ENCODE measurements around the gene MEX3D. TPM values are rescaled to one million over a fixed set of nuclear protein-coding genes. Genes with fewer than 3 reads are reported as not detected.

The MEX3D gene
- total and polyA plus RNA-seq, 4 experiments from 2014 or later = 0.16 to 4.9 (median 4.5) TPM; not detected in 1

DNA sequence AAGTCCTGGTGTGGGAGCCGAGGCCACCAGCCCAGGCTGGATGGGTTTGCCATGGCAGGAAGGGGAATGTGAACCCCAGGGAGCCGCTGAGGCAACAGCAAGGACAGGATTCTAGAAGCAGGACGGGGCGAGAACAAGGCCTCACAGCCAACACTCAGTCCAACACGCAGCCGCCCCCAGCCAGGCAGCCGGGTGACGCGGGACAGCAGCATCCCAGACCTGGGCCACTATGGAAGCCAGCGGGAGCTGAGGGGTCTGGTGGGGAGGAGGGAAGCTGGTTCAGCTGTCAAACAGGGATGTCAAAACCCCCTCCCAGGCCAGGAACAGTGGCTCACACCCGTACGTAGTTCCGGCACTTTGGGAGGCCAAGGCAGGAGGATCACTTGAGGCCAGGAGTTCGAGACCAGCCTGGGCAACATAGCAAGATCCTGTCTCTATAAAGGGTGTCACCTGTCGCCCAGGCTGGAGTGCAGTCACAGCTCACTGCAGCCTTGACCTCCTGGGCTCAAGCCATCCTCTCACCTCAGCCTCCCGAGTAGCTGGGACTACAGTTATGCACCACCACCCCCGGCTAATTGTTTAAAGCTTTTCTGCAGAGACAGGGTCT, 6.8 kb downstream of the MEX3D start:
- Mint-ChIP-seq H3K4me1 (no peaks in the 10 kb centered on the region), H3K4me3 (no peak overlapping the region), H3K27me3 (no peaks in the 10 kb centered on the region), H3K9me3 (no peaks in the 10 kb centered on the region), H3K27ac (peak overlapping the region in 1 of 7 donors; percentile 64), H3K36me3 (no peaks in the 10 kb centered on the region)
- no peaks in the 10 kb centered on the region for H3K27me3 ChIP-seq (ENCODE audit: insufficient read depth, low read length)
- no peak for DNase-seq
- no peak overlapping the region for H3K4me3 ChIP-seq (ENCODE audit: low read length in 2 of 2)
- no peaks in the 10 kb centered on the region for H3K9me3 ChIP-seq (ENCODE audit: control insufficient read depth in 1 of 2, low read length in 2 of 2)
- no peaks in the 10 kb centered on the region for H3K36me3 ChIP-seq (ENCODE audit: insufficient read depth, low read length)
- CTCF ChIA-PET (ENCODE audit: partially characterized antibody) = interaction anchor here (3.5 kb wide), 1 partner anchor 15 kb away, joined by 14 read pairs; no protein-coding TSS in a partner anchor
- POLR2A ChIA-PET (ENCODE audit: partially characterized antibody) = no interaction called here
- intact Hi-C loops (cut with micrococcal nuclease) = no loop called here
- H3K4me1 ChIP-seq (ENCODE audit: insufficient read depth, low read length) = no peaks in the 10 kb centered on the region
- no peak overlapping the region for H3K27ac ChIP-seq (ENCODE audit: low read depth, low read length)

DNA sequence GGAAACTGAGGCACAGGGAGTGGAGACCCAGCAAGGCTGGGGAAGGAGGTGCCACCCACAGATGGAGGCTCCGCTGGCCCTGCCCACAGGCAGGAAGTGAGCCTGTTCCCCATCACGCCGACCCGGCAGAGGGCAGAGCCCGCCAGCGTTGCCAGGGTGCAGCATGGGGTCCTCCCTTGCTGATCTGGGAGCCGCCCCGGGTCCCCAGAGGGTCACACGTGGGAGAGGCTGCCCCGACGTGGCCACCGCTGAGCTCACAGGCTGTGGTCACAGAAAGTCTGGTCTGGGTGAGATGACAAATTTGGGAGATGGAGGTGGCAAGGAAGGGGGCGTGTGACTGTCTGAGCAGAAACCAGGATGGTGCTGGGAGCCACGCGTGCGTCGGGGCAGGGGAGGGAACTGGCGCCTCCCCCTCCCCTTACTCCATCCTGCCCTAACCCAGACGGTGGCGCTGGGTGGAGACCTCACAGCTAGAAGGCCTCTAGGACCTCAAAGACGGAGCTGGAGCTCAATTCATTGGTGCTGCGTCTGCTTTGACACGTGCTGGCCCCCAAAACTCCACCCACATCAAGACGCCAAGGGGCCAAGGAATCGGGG, 7.7 kb downstream of the MEX3D start:
- POLR2A ChIA-PET (ENCODE audit: partially characterized antibody) = no interaction called here

GRCh38 chr19:1558552-1558951, 9.6 kb downstream of the MEX3D start:
- Histone ChIP-seq H3K27ac (ENCODE audit: low read depth, low read length) (no peak overlapping the region), H3K9me3 (ENCODE audit: control insufficient read depth in 1 of 2, low read length in 2 of 2) (no peaks in the 10 kb centered on the region), H3K27me3 (ENCODE audit: insufficient read depth, low read length) (no peaks in the 10 kb centered on the region), H3K36me3 (ENCODE audit: insufficient read depth, low read length) (no peaks in the 10 kb centered on the region), H3K4me1 (ENCODE audit: insufficient read depth, low read length) (no peaks in the 10 kb centered on the region), H3K4me3 (ENCODE audit: low read length in 2 of 2) (no peak overlapping the region)
- Mint-ChIP-seq H3K36me3 (no peaks in the 10 kb centered on the region), H3K27me3 (no peaks in the 10 kb centered on the region), H3K4me1 (no peaks in the 10 kb centered on the region), H3K4me3 (no peak overlapping the region), H3K27ac (peak overlapping the region in 1 of 7 donors; percentile 47), H3K9me3 (no peaks in the 10 kb centered on the region)
- CTCF ChIA-PET (ENCODE audit: partially characterized antibody) = interaction anchor here (0.8 to 3.5 kb wide), 2 partner anchors 12 to 113 kb away, joined by 3 to 14 read pairs; no protein-coding TSS in a partner anchor
- intact Hi-C loops (cut with micrococcal nuclease) = no loop called here
- DNase-seq = no peak
- POLR2A ChIA-PET (ENCODE audit: partially characterized antibody) = no interaction called here

More for the DNA sequence above, 7.7 kb downstream of the MEX3D start:
- Mint-ChIP-seq H3K9me3 (no peaks in the 10 kb centered on the region), H3K4me3 (no peak overlapping the region), H3K27me3 (no peaks in the 10 kb centered on the region), H3K4me1 (no peaks in the 10 kb centered on the region), H3K27ac (no peak overlapping the region), H3K36me3 (no peaks in the 10 kb centered on the region)
- intact Hi-C loops (cut with micrococcal nuclease) = no loop called here
- DNase-seq = no peak
- Histone ChIP-seq H3K4me3 (ENCODE audit: low read length in 2 of 2) (no peak overlapping the region), H3K27ac (ENCODE audit: low read depth, low read length) (no peak overlapping the region), H3K9me3 (ENCODE audit: control insufficient read depth in 1 of 2, low read length in 2 of 2) (no peaks in the 10 kb centered on the region), H3K27me3 (ENCODE audit: insufficient read depth, low read length) (no peaks in the 10 kb centered on the region), H3K36me3 (ENCODE audit: insufficient read depth, low read length) (no peaks in the 10 kb centered on the region), H3K4me1 (ENCODE audit: insufficient read depth, low read length) (no peaks in the 10 kb centered on the region)
- CTCF ChIA-PET (ENCODE audit: partially characterized antibody) = interaction anchor here (3.5 kb wide), 1 partner anchor 14 kb away, joined by 14 read pairs; no protein-coding TSS in a partner anchor

GRCh38 chr19:1556390-1557070, 11.6 kb downstream of the MEX3D start:
- Histone ChIP-seq H3K4me3 (ENCODE audit: low read length in 2 of 2) (no peak overlapping the region), H3K9me3 (ENCODE audit: control insufficient read depth in 1 of 2, low read length in 2 of 2) (no peaks in the 10 kb centered on the region), H3K36me3 (ENCODE audit: insufficient read depth, low read length) (no peaks in the 10 kb centered on the region), H3K27me3 (ENCODE audit: insufficient read depth, low read length) (no peaks in the 10 kb centered on the region), H3K27ac (ENCODE audit: low read depth, low read length) (no peak overlapping the region), H3K4me1 (ENCODE audit: insufficient read depth, low read length) (no peaks in the 10 kb centered on the region)
- no peak for DNase-seq
- H3K4me1 Mint-ChIP-seq = no peaks in the 10 kb centered on the region
- no peak overlapping the region for H3K4me3 Mint-ChIP-seq
- no peaks in the 10 kb centered on the region for H3K9me3 Mint-ChIP-seq
- peaks cover 3 to 7% of the 10 kb centered on the region in 2 donors for H3K27me3 Mint-ChIP-seq
- no peaks in the 10 kb centered on the region for H3K36me3 Mint-ChIP-seq
- H3K27ac Mint-ChIP-seq = no peak overlapping the region
- CTCF ChIA-PET (ENCODE audit: partially characterized antibody) = no interaction called here
- POLR2A ChIA-PET (ENCODE audit: partially characterized antibody) = no interaction called here
- intact Hi-C loops (cut with micrococcal nuclease) = no loop called here

- H3K36me3 ChIP-seq (ENCODE audit: insufficient read depth, low read length) = no peaks in the 10 kb centered on the region
- peaks cover 3 to 7% of the 10 kb centered on the region in 2 donors for H3K27me3 Mint-ChIP-seq
- CTCF ChIA-PET (ENCODE audit: partially characterized antibody) = no interaction called here
- H3K4me1 Mint-ChIP-seq = no peaks in the 10 kb centered on the region
- H3K27me3 ChIP-seq (ENCODE audit: insufficient read depth, low read length) = no peaks in the 10 kb centered on the region
- no peaks in the 10 kb centered on the region for H3K9me3 ChIP-seq (ENCODE audit: control insufficient read depth in 1 of 2, low read length in 2 of 2)
- no peaks in the 10 kb centered on the region for H3K4me1 ChIP-seq (ENCODE audit: insufficient read depth, low read length)
- intact Hi-C loops (cut with micrococcal nuclease) = no loop called here
- DNase-seq = no peak
- H3K27ac ChIP-seq (ENCODE audit: low read depth, low read length) = no peak overlapping the region
- H3K4me3 Mint-ChIP-seq = no peak overlapping the region
- no peak overlapping the region for H3K4me3 ChIP-seq (ENCODE audit: low read length in 2 of 2)
- H3K27ac Mint-ChIP-seq = no peak overlapping the region
- POLR2A ChIA-PET (ENCODE audit: partially characterized antibody) = no interaction called here
- H3K9me3 Mint-ChIP-seq = no peaks in the 10 kb centered on the region
- no peaks in the 10 kb centered on the region for H3K36me3 Mint-ChIP-seq
Observed at GRCh38 chr19:1555487-1556389, 12.4 kb downstream of the MEX3D start.

GRCh38 chr19:1554968-1555367, 13.2 kb downstream of the MEX3D start:
- CTCF ChIA-PET (ENCODE audit: partially characterized antibody) = no interaction called here
- POLR2A ChIA-PET (ENCODE audit: partially characterized antibody) = no interaction called here
- Histone ChIP-seq H3K4me3 (ENCODE audit: low read length in 2 of 2) (no peak overlapping the region), H3K9me3 (ENCODE audit: control insufficient read depth in 1 of 2, low read length in 2 of 2) (no peaks in the 10 kb centered on the region), H3K27me3 (ENCODE audit: insufficient read depth, low read length) (no peaks in the 10 kb centered on the region), H3K36me3 (ENCODE audit: insufficient read depth, low read length) (no peaks in the 10 kb centered on the region), H3K4me1 (ENCODE audit: insufficient read depth, low read length) (no peaks in the 10 kb centered on the region), H3K27ac (ENCODE audit: low read depth, low read length) (no peak overlapping the region)
- intact Hi-C loops (cut with micrococcal nuclease) = no loop called here
- H3K4me1 Mint-ChIP-seq = no peaks in the 10 kb centered on the region
- H3K4me3 Mint-ChIP-seq = no peak overlapping the region
- no peak for DNase-seq
- H3K27me3 Mint-ChIP-seq = peaks cover 3 to 7% of the 10 kb centered on the region in 2 donors
- H3K36me3 Mint-ChIP-seq = no peaks in the 10 kb centered on the region
- H3K27ac Mint-ChIP-seq = no peak overlapping the region
- no peaks in the 10 kb centered on the region for H3K9me3 Mint-ChIP-seq

DNA sequence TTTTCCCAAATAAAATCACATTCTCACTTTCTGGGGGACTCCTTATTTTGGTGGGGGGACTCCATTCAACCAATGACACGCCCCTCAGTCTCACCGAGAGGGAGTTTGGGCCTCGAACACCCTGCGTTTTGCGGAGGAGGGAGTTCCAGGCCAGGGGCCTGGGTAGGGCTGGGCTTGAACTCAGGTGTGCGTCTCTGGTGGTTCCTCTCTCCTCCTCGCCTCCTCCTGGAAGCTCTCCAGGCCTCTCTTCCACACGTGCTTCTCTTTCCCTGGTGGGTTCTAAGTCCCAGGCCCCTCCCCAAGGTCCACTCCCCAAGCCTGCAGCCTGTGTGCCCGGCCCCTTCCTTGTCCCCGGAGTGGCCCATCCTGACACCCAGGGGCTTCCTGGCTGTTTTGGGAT, 14.7 kb downstream of the MEX3D start:
- no peaks in the 10 kb centered on the region for H3K4me1 Mint-ChIP-seq
- H3K27me3 Mint-ChIP-seq = peaks cover 3 to 12% of the 10 kb centered on the region in 2 donors
- Histone ChIP-seq H3K27ac (ENCODE audit: low read depth, low read length) (no peak overlapping the region), H3K4me1 (ENCODE audit: insufficient read depth, low read length) (no peaks in the 10 kb centered on the region), H3K27me3 (ENCODE audit: insufficient read depth, low read length) (no peaks in the 10 kb centered on the region), H3K9me3 (ENCODE audit: control insufficient read depth in 1 of 2, low read length in 2 of 2) (no peaks in the 10 kb centered on the region), H3K36me3 (ENCODE audit: insufficient read depth, low read length) (no peaks in the 10 kb centered on the region), H3K4me3 (ENCODE audit: low read length in 2 of 2) (no peak overlapping the region)
- ChIA-PET CTCF (ENCODE audit: partially characterized antibody) (no interaction called here), POLR2A (ENCODE audit: partially characterized antibody) (no interaction called here)
- H3K27ac Mint-ChIP-seq = no peak overlapping the region
- H3K4me3 Mint-ChIP-seq = no peak overlapping the region
- no peaks in the 10 kb centered on the region for H3K36me3 Mint-ChIP-seq
- intact Hi-C loops (cut with micrococcal nuclease) = no loop called here
- H3K9me3 Mint-ChIP-seq = no peaks in the 10 kb centered on the region
- DNase-seq = no peak
